SHP77 (cell line): ENCODE measurements around the gene TNNT2.

ENCODE experiments used
- DNase-seq, 2 experiments: peaks; one replicate each; lab custom pipeline; 2025; lab: John Stamatoyannopoulos, UW

TNNT2 gene

GRCh38 chr1:201313086-201313485, 64.4 kb downstream of the TNNT2 start:
- no peak for DNase-seq

- DNase-seq: no peak
These were observed 65.2 kb downstream of the TNNT2 start for GRCh38 chr1:201312298-201312697.

GRCh38 chr1:201311356-201312011, 66.0 kb downstream of the TNNT2 start:
- no peak for DNase-seq

GRCh38 chr1:201310986-201311355, 66.5 kb downstream of the TNNT2 start:
- peak in 1 of 2 experiments; percentile 26 for DNase-seq

- no peak for DNase-seq
These were observed 67.1 kb downstream of the TNNT2 start for GRCh38 chr1:201310251-201310985.

- DNase-seq: peak; percentile 77 to 84
These were observed 68.1 kb downstream of the TNNT2 start for GRCh38 chr1:201309416-201309815.
